Natural killer cell (primary cell): Measurements from ENCODE around the gene ADGRD1. TPM values are rescaled to one million over a fixed set of nuclear protein-coding genes. Genes with fewer than 3 reads are reported as not detected.
"Not testable (repeated sequence)": the region's sequence is repeated elsewhere in the genome, so short reads cannot be mapped to it uniquely, and the experiment has no call there.

Experiments
- ATAC-seq, 3 donors: fragments of 150-1000 bp in 2 of 3; fragments of 200-7000 bp in 1 of 3; cut with Tn5 transposase; 1 replicate in 1 of 3; 2 replicates in 2 of 3; pipeline ENCODE4 v1.10.0; 2021; ENCODE audit warnings: mild to moderate bottlenecking in 2 of 3, moderate library complexity in 2 of 3
- DNase-seq, 2 donors: peaks; one replicate each; pipeline versions ENCODE4 v3.0.0 to v3.0.0-alpha.2; 2013 to 2021; ENCODE audit warnings: mixed read lengths in 1 of 2
- H3K27ac ChIP-seq: one replicate; pipeline ENCODE4 v1.5.1; 2013; ENCODE audit warnings: mild to moderate bottlenecking, low read length
- H3K27me3 ChIP-seq: one replicate; pipeline ENCODE4 v1.6.1; 2013; ENCODE audit warnings: low read length; ENCODE audit not compliant: control insufficient read depth, insufficient read depth
- H3K36me3 ChIP-seq: one replicate; pipeline ENCODE4 v1.6.1; 2013; ENCODE audit warnings: low read length; ENCODE audit not compliant: control insufficient read depth, insufficient read depth
- H3K4me1 ChIP-seq: one replicate; pipeline ENCODE4 v1.6.1; 2013; ENCODE audit warnings: low read length; ENCODE audit not compliant: control insufficient read depth, insufficient read depth
- H3K4me3 ChIP-seq: one replicate; pipeline ENCODE4 v1.5.1; 2013; ENCODE audit warnings: low read length
- H3K9me3 ChIP-seq: one replicate; pipeline ENCODE4 v1.6.1; 2013; ENCODE audit warnings: low read length; ENCODE audit not compliant: control insufficient read depth, insufficient read depth
- H3K27ac Mint-ChIP-seq, 2 donors: one replicate each; pipeline ENCODE4 v1.8.0; 2022; ENCODE audit warnings: mild to moderate bottlenecking in 2 of 2, mixed read lengths in 2 of 2, moderate library complexity in 1 of 2
- H3K27me3 Mint-ChIP-seq, 2 donors: one replicate each; pipeline ENCODE4 v1.8.0; 2022; ENCODE audit warnings: low read depth in 2 of 2, mixed read lengths in 2 of 2
- H3K36me3 Mint-ChIP-seq: one replicate; pipeline ENCODE4 v1.8.0; 2022; ENCODE audit warnings: mixed read lengths
- H3K4me1 Mint-ChIP-seq, 2 donors: one replicate each; pipeline ENCODE4 v1.8.0; 2022; ENCODE audit warnings: mixed read lengths in 2 of 2
- H3K4me3 Mint-ChIP-seq: one replicate; pipeline ENCODE4 v1.8.0; 2022; ENCODE audit warnings: mild to moderate bottlenecking, moderate library complexity, mixed read lengths
- H3K9me3 Mint-ChIP-seq, 2 donors: one replicate each; pipeline ENCODE4 v1.8.0; 2022; ENCODE audit warnings: mixed read lengths in 2 of 2
- WGBS: methylation state at CpG from one replicate; pipeline ENCODE4 v1.1.7; 2013; ENCODE audit warnings: missing lambda C conversion rate; ENCODE audit not compliant: insufficient coverage; 5-methylcytosine and 5-hydroxymethylcytosine counted together
- intact Hi-C: fragments of 100-400 bp; cut with micrococcal nuclease; formaldehyde crosslinking; loops from one replicate; pipeline ENCODE4 v1.14.2; 2022
- total RNA-seq, 4 donors: library from RNA; stranded (reverse); fragments of 120-200 nt in 1 of 4; gene quantifications; one replicate each; pipeline versions ENCODE4 v1.2.3 to v1.2.4, GENCODE V29; 2013 to 2022
- TF ChIP-seq, protein P1 (sequence below): fragments of 200-600 bp; IDR thresholded peaks from one replicate; pipeline ENCODE4 v1.8.0; 2022; ENCODE audit warnings: antibody characterized with exemption

The ADGRD1 gene
- total RNA-seq, 3 donors from 2014 or later (not counting 1 experiment from before 2014, with no cell fraction given), result 0.50 to 3.9 (median 1.4) TPM

- no peak for DNase-seq
- H3K4me1 Mint-ChIP-seq, result peaks cover 15 to 17% of the 10 kb centered on the region in 2 donors
- H3K4me3 ChIP-seq, result no peak overlapping the region
- peak overlapping the region; percentile 50 for H3K27ac ChIP-seq
- peaks cover 6% of the 10 kb centered on the region for H3K9me3 ChIP-seq
- no peaks in the 10 kb centered on the region for H3K36me3 ChIP-seq
- TF ChIP-seq, protein P1, sequence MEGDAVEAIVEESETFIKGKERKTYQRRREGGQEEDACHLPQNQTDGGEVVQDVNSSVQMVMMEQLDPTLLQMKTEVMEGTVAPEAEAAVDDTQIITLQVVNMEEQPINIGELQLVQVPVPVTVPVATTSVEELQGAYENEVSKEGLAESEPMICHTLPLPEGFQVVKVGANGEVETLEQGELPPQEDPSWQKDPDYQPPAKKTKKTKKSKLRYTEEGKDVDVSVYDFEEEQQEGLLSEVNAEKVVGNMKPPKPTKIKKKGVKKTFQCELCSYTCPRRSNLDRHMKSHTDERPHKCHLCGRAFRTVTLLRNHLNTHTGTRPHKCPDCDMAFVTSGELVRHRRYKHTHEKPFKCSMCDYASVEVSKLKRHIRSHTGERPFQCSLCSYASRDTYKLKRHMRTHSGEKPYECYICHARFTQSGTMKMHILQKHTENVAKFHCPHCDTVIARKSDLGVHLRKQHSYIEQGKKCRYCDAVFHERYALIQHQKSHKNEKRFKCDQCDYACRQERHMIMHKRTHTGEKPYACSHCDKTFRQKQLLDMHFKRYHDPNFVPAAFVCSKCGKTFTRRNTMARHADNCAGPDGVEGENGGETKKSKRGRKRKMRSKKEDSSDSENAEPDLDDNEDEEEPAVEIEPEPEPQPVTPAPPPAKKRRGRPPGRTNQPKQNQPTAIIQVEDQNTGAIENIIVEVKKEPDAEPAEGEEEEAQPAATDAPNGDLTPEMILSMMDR, result no peak
- H3K4me1 ChIP-seq, result peaks cover 3% of the 10 kb centered on the region
- no peaks in the 10 kb centered on the region for H3K27me3 ChIP-seq
- peak overlapping the region; percentile 56 to 84 for H3K27ac Mint-ChIP-seq
- intact Hi-C loops, result no loop called here
- H3K4me3 Mint-ChIP-seq, result no peak overlapping the region
- no peaks in the 10 kb centered on the region for H3K36me3 Mint-ChIP-seq
- H3K27me3 Mint-ChIP-seq, result no peaks in the 10 kb centered on the region
- no peak for ATAC-seq
- H3K9me3 Mint-ChIP-seq, result no peaks in the 10 kb centered on the region
- 89% methylated on average over 5 of the region's 6 CpGs for WGBS
These were observed 174.8 kb downstream of the ADGRD1 start for GRCh38 chr12:131128556-131128955.

GRCh38 chr12:131128966-131129619 lies 175.4 kb downstream of the ADGRD1 start:
- intact Hi-C loops, H3K4me3 Mint-ChIP-seq, DNase-seq, H3K4me1 ChIP-seq, H3K27me3 Mint-ChIP-seq, H3K27me3 ChIP-seq, H3K9me3 ChIP-seq, H3K36me3 ChIP-seq, ATAC-seq, H3K36me3 Mint-ChIP-seq, H3K4me3 ChIP-seq, H3K9me3 Mint-ChIP-seq: not testable (repeated sequence)
- Mint-ChIP-seq H3K27ac (peak overlapping the region; percentile 56 to 84), H3K4me1 (peaks cover 15 to 17% of the 10 kb centered on the region in 2 donors)
- 69% methylated on average over 15 of the region's 20 CpGs for WGBS
- H3K27ac ChIP-seq, result peak overlapping the region; percentile 50

DNA sequence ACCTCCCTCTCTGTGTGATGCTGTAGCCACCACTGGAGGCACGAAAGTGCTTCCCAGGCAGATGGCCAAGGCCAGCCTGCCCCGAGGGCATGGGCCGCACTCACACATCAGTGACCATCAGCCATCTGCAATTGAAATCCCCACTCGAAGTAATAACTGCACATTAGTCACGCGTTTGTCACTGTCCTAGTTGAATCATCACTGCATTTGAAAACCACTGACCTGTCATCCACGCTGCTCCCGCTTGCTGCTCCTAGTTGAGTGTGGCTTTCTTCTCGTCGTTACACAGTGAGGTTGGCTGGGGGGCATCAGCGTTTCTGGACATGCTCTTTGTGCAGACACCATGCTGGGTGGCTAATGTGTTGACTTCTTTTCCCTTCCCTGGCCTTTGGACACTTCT lies 176.1 kb downstream of the ADGRD1 start:
- ATAC-seq, result no peak
- H3K4me1 ChIP-seq, result peaks cover 3% of the 10 kb centered on the region
- Mint-ChIP-seq H3K36me3 (no peaks in the 10 kb centered on the region), H3K27ac (peak overlapping the region; percentile 56 to 84), H3K9me3 (no peaks in the 10 kb centered on the region), H3K4me1 (peaks cover 15 to 17% of the 10 kb centered on the region in 2 donors), H3K27me3 (no peaks in the 10 kb centered on the region), H3K4me3 (no peak overlapping the region)
- TF ChIP-seq, protein P1, result no peak
- H3K27ac ChIP-seq, result peak overlapping the region; percentile 45
- no peaks in the 10 kb centered on the region for H3K27me3 ChIP-seq
- intact Hi-C loops, result no loop called here
- 87% methylated on average over 11 of the region's 11 CpGs for WGBS
- no peaks in the 10 kb centered on the region for H3K36me3 ChIP-seq
- H3K9me3 ChIP-seq, result peaks cover 6% of the 10 kb centered on the region
- H3K4me3 ChIP-seq, result no peak overlapping the region
- DNase-seq, result no peak

DNA sequence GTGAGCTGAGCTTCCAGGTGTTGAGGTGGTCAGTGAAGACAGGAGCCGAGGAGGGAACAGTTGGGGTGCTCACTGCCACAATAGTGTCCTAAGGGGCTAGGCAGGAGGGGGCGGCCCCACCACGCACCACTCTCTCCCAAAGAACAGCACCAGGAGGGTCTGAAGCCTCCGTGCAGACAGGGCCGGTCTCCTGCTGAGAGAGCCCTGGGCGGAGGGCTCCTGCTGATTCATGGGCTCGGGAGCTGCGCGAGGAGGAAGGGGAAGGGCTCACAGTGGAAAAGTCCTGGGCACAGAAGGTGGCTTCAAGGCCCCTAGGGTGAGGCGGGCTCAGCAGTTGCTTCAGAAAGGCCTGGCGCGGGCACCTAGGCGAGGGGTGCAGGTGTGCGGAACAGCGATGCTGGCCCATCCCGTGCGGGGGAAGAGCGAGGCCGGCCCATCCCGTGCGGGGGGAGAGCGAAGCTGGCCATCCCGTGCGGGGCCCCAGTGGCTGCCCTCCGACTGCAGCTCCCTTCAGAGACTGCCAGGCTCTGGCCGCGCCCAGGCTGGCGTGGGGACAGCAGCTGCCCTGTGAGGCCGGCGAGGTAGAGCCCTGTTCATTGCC lies 176.7 kb downstream of the ADGRD1 start:
- H3K36me3 ChIP-seq, result no peaks in the 10 kb centered on the region
- TF ChIP-seq, protein P1, result no peak
- no peak overlapping the region for H3K4me3 ChIP-seq
- no peaks in the 10 kb centered on the region for H3K36me3 Mint-ChIP-seq
- H3K9me3 Mint-ChIP-seq, result no peaks in the 10 kb centered on the region
- no peaks in the 10 kb centered on the region for H3K27me3 ChIP-seq
- no peak overlapping the region for H3K4me3 Mint-ChIP-seq
- H3K27ac ChIP-seq, result no peak overlapping the region
- intact Hi-C loops, result no loop called here
- 94% methylated on average over 30 of the region's 30 CpGs for WGBS
- peaks cover 6% of the 10 kb centered on the region for H3K9me3 ChIP-seq
- H3K27ac Mint-ChIP-seq, result peak overlapping the region; percentile 56 to 84
- H3K27me3 Mint-ChIP-seq, result no peaks in the 10 kb centered on the region
- DNase-seq, result no peak
- peaks cover 3% of the 10 kb centered on the region for H3K4me1 ChIP-seq
- ATAC-seq, result no peak
- peaks cover 15 to 17% of the 10 kb centered on the region in 2 donors for H3K4me1 Mint-ChIP-seq
